Transverse colon (tissue), 4 donors: ENCODE data around the gene EXOC1L. TPM values are rescaled to one million over a fixed set of nuclear protein-coding genes. Genes with fewer than 3 reads are reported as not detected.

Experiments used
- DNase-seq: peaks from one replicate; pipeline ENCODE4 v3.0.0-alpha.2; 2019
- H3K27ac ChIP-seq, 4 donors: fragments of 200-600 bp; sonication (generic); 2 replicates each; pipeline ENCODE4 v1.5.1; 2016 to 2018; ENCODE audit warnings: inconsistent platforms in 4 of 4
- H3K27me3 ChIP-seq: fragments of 200-600 bp; sonication (generic); 2 replicates; pipeline ENCODE4 v1.5.1; 2017; ENCODE audit warnings: inconsistent platforms
- H3K36me3 ChIP-seq, 4 donors: fragments of 200-600 bp; sonication (generic); 2 replicates each; pipeline ENCODE4 v1.5.1; 2017 to 2019; ENCODE audit warnings: inconsistent platforms in 4 of 4
- H3K4me1 ChIP-seq, 4 donors: fragments of 200-600 bp; sonication (generic); 2 replicates each; pipeline ENCODE4 v1.5.1; 2017 to 2020; ENCODE audit warnings: inconsistent platforms in 4 of 4
- H3K4me3 ChIP-seq, 4 donors: fragments of 200-600 bp; sonication (generic); 1 replicate in 1 of 4; 2 replicates in 3 of 4; pipeline versions ENCODE4 v1.5.1 to v1.6.1; 2017 to 2019; ENCODE audit warnings: inconsistent platforms in 4 of 4
- H3K9me3 ChIP-seq, 2 donors: fragments of 200-600 bp; sonication (generic); 2 replicates each; pipeline ENCODE4 v1.5.1; 2017 to 2019; ENCODE audit warnings: inconsistent platforms in 2 of 2
- CTCF ChIP-seq, 5 experiments: fragments of 200-600 bp in 3 of 5; fragments of 450-650 bp in 2 of 5; sonication (generic) in 3 of 5; IDR thresholded peaks; 1 replicate in 2 of 5; 2 replicates in 3 of 5; pipeline ENCODE4 v1.5.1; 2016 to 2017; ENCODE audit warnings: antibody characterized with exemption in 5 of 5, inconsistent platforms in 3 of 5, mild to moderate bottlenecking in 2 of 5, moderate library complexity in 1 of 5
- EP300 ChIP-seq: sonication (generic); formaldehyde crosslinking; IDR thresholded peaks from one replicate; pipeline ENCODE4 v1.6.1; 2017; ENCODE audit warnings: antibody characterized with exemption, low read depth
- POLR2A ChIP-seq: fragments of 450-650 bp; IDR thresholded peaks from one replicate; pipeline ENCODE4 v1.6.1; 2016; ENCODE audit warnings: antibody characterized with exemption, mild to moderate bottlenecking, moderate library complexity
- POLR2AphosphoS5 ChIP-seq, 3 donors: sonication (generic); formaldehyde crosslinking; IDR thresholded peaks; one replicate each; pipeline ENCODE4 v1.6.1; 2016; ENCODE audit warnings: antibody characterized with exemption in 3 of 3
- WGBS, 2 donors: methylation state at CpG; one replicate each; pipeline ENCODE4 v1.1.5; 2018; ENCODE audit warnings: low coverage in 1 of 2; 5-methylcytosine and 5-hydroxymethylcytosine counted together
- in situ Hi-C, 4 donors: fragments of 200-750 bp; cut with MboI; loops; one replicate each; pipeline versions ENCODE4 v1.15.0 to v1.15.1; 2017; ENCODE audit warnings: low sequenced_read_pairs in 3 of 4, low pct_ligation_motif_present in 1 of 4, low pct_unique_long_range_greater_than_20kb in 1 of 4
- intact Hi-C: fragments of 100-400 bp; cut with DNase I; formaldehyde crosslinking; loops from one replicate; pipeline ENCODE4 v1.15.1; 2023; ENCODE audit warnings: low total_unique reads
- total RNA-seq, 4 donors: library from RNA; depleted of rRNA; stranded (reverse); fragments of >200 nt; gene quantifications; one replicate each; pipeline ENCODE4 v1.1.0, GENCODE V29; 2016

The EXOC1L gene
- total RNA-seq: not detected

GRCh38 chr4:55819634-55820033, at the start of gene EXOC1L:
Gene EXOC1L (plus strand): TSS chr4:55819790. CDS start chr4:55820027, 237 bp downstream.
- peak within 1 kb of the TSS in 1 of 4 donors; percentile 23 for H3K4me3 ChIP-seq
- H3K9me3 ChIP-seq: no peaks in the 10 kb centered on the region
- in situ Hi-C loops (loop anchor here in 1 of 4 donors (25.0 kb wide), 1 partner anchor 107 kb away; no protein-coding TSS in a partner anchor), intact Hi-C loops (no loop called here)
- 27 to 42% methylated on average over 9 to 13 of the region's 13 CpGs for WGBS, 2 donors
- no peak for TF ChIP-seq EP300
- no peak for TF ChIP-seq CTCF (IDR thresholded peaks at IDR 0.05)
- TF ChIP-seq POLR2A: no peak
- no peak for TF ChIP-seq POLR2AphosphoS5 (IDR thresholded peaks at IDR 0.05)
- no peaks in the 10 kb centered on the region for H3K4me1 ChIP-seq
- no peak for DNase-seq
- H3K36me3 ChIP-seq: no peaks in the 10 kb centered on the region
- no peak within 1 kb of the TSS for H3K27ac ChIP-seq
- H3K27me3 ChIP-seq: peaks cover 3% of the 10 kb centered on the region

- H3K27me3 ChIP-seq: no peaks in the 10 kb centered on the region
- no peaks in the 10 kb centered on the region for H3K9me3 ChIP-seq
- in situ Hi-C loops: no loop called here
- 66 to 73% methylated on average over 3 of the region's 3 CpGs for WGBS, 2 donors
- H3K27ac ChIP-seq: no peak overlapping the region
- no peaks in the 10 kb centered on the region for H3K4me1 ChIP-seq
- intact Hi-C loops: no loop called here
- no peaks in the 10 kb centered on the region for H3K36me3 ChIP-seq
- TF ChIP-seq CTCF (IDR thresholded peaks at IDR 0.05) (no peak), POLR2A (no peak)
- no peak for DNase-seq
- H3K4me3 ChIP-seq: no peak overlapping the region
Measured at GRCh38 chr4:55770662-55771061, 48.9 kb upstream of the EXOC1L start.

- Histone ChIP-seq H3K36me3 (no peaks in the 10 kb centered on the region), H3K27me3 (no peaks in the 10 kb centered on the region), H3K27ac (no peak overlapping the region), H3K9me3 (no peaks in the 10 kb centered on the region), H3K4me3 (no peak overlapping the region), H3K4me1 (peaks cover 0 to 3% (median 0%) of the 10 kb centered on the region in 4 donors)
- intact Hi-C loops: no loop called here
- in situ Hi-C loops: no loop called here
- no peak for DNase-seq
- 88 to 95% methylated on average over 2 of the region's 2 CpGs for WGBS, 2 donors
- no peak for TF ChIP-seq CTCF (IDR thresholded peaks at IDR 0.05)
- no peak for TF ChIP-seq POLR2AphosphoS5 (IDR thresholded peaks at IDR 0.05)
Measured at GRCh38 chr4:55781341-55781740, 38.2 kb upstream of the EXOC1L start.

- intact Hi-C loops (no loop called here), in situ Hi-C loops (no loop called here)
- 11% methylated on average over 1 of the region's 1 CpG; no CpG with 5 or more reads in 1 of the 2 donors for WGBS, 2 donors
- no peaks in the 10 kb centered on the region for H3K9me3 ChIP-seq
- TF ChIP-seq POLR2A (no peak), CTCF (IDR thresholded peaks at IDR 0.05) (no peak), EP300 (no peak)
- no peak overlapping the region for H3K27ac ChIP-seq
- H3K4me3 ChIP-seq: no peak overlapping the region
- peak; percentile 39 for DNase-seq
- H3K4me1 ChIP-seq: peaks cover 0 to 3% (median 0%) of the 10 kb centered on the region in 4 donors
- no peaks in the 10 kb centered on the region for H3K36me3 ChIP-seq
- no peaks in the 10 kb centered on the region for H3K27me3 ChIP-seq
Measured at GRCh38 chr4:55781812-55782211, 37.8 kb upstream of the EXOC1L start.
